Measurements from ENCODE around the gene UNC5C.

UNC5C gene

GRCh38 chr4:95317085-95317793 is 231.5 kb downstream of the UNC5C start:
- no peak for DNase-seq

DNA sequence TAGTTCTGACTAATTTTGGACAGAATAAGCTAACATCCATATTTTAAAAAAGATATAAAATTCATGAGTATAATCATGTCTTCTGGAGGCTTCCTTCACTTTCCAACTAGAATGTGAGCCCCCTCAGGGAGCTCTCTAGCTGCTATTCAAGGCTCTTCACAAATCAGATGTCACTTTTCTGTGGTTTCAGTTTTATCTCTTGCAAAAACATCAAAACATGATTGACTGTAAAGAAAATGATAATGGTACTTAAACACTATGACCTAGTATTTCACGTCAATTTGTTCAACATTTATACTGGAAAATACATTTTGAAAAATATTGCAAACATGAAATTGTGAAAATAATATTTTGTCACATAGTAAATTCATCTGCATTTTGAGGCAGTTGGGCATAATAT is 234.2 kb downstream of the UNC5C start:
- DNase-seq = no peak

GRCh38 chr4:95304898-95305297 is 243.9 kb downstream of the UNC5C start:
- DNase-seq = no peak

DNA sequence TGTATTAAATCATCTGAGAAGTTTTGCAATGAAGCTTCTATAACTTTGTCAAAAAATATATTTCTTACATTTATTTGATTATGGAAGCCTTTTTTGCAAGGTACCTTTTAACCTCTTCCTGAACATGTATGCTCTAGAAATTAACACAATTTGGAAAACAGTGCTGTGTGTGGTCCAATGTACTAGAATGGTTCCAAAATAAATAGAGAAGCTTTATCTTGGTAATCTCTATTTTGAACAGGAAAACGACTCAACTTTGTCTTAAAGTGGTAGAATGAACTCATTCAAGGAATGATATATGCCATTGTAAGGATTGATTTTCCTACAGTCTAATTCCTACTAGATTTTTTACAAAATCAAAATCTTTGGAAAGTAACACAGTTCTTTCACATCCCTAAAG is 248.5 kb downstream of the UNC5C start:
- no peak for DNase-seq

DNA sequence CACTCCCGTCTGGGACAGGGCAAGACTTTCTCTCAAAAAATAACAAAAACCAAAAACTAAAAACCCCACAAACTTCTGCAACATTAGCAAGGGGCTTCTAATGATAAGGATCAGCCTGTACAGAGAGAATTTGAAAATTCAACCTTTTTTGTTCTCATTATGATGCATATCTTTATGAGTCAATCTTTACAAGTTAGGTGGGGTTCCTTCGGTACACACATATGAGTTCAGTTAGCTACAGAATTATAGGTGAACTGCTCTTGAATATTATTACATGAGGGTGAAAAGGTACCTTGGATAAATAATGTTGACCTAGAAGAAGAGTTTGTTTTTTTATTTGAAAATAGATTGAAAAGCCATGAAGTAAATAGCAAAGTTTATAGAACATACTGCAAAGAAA is 252.7 kb downstream of the UNC5C start:
- DNase-seq = no peak

- no peak for DNase-seq
Measured at GRCh38 chr4:95295157-95295556, 253.6 kb downstream of the UNC5C start.

DNA sequence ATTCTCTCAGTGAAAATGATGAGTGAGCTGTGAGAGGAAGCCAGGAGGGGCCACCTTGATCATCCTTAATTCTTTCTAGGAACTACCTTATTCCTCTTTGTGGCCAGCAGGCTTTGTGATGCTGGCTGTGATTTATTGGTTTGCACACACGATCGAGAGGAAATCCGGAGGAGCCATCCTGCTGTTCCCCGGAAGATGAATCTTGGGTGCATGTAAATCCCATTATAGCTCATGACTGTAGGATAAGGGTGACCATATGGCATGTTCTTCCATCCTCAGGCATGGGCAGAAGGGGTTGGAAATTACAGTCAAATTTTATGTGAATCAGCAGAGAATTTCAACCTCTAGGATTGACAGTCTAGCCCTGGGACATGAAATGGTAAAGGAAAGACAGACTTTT is 254.5 kb downstream of the UNC5C start:
- no peak for DNase-seq

GRCh38 chr4:95293014-95293413 is 255.8 kb downstream of the UNC5C start:
- DNase-seq = no peak

DNA sequence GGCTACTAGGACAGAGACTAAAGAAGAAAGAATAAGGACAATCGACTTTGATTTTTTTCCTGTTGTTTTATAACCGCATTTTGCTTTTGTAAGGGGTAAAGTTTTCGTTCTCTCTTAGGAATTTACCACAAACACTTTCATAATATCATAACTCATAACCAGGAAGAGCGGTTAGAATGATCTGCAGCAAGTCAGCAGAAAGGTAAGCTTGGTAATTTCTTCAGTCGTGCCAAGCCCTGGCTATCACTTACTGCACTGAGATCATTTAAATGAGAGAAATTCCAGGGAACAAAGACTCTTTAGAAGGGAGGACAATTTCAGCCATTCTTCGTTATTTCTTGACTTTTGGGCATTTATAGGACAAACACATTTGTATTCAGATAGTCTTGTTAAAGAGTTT is 258.1 kb downstream of the UNC5C start:
- DNase-seq = no peak

GRCh38 chr4:95289028-95289634 is 259.6 kb downstream of the UNC5C start:
- no peak for DNase-seq

GRCh38 chr4:95288552-95288951 is 260.2 kb downstream of the UNC5C start:
- DNase-seq = no peak

DNA sequence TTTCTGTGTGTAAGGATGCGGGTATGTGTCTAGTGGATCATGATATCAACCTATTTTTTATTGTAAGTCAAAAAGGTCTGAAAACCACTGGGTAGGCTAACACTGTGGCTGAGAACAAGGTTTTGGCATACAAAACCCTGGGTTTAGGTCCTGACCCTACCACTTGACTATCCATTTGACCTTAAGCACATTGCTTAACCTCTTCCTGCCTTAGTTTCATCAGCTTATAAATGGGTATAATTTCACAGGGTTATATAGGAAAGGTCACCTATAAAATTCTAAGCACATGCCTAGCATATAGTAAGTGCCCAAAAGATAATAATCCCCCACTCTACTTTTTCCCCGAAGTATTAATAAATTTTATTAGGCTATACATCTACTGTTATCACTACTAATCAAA is 263.0 kb downstream of the UNC5C start:
- no peak for DNase-seq

DNA sequence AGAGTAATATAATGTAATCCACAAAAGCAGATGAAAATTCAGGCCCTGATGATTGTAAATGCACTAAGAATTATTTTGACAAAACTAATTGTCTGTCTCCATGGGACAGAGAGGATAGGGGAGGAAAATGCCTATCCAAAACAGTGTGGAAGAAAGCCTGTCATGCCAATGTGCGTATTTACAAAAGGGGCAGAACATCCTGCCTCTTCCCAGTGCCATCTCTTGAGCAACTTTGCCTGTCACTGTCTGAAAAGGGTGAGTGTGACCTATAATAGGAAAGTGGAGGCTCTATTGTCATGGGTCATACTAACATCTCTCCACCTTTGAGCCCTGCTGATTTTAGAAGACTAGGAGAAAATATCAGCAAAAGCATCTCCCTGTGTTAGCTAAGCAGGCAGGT is 264.1 kb downstream of the UNC5C start:
- no peak for DNase-seq

GRCh38 chr4:95283320-95283719 is 265.5 kb downstream of the UNC5C start:
- no peak for DNase-seq

DNA sequence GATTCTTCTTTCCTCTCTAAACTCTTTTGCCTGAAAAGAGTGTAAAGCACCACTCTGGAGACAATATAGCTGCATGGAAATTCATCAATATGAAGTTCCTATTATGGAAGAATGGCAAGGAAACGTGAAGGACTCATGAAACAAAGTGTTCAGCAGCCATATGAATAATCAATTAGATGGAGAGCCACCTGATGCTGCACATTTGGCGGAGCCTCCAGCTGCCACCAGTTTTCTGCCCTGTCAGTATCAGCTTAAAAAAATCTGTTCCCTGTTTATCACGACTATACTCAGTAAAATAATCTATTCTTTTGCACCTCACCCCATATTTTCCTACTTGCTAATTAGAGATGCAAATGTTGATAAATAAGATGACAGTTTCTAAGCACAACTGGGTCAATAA is 276.0 kb downstream of the UNC5C start:
- no peak for DNase-seq

DNA sequence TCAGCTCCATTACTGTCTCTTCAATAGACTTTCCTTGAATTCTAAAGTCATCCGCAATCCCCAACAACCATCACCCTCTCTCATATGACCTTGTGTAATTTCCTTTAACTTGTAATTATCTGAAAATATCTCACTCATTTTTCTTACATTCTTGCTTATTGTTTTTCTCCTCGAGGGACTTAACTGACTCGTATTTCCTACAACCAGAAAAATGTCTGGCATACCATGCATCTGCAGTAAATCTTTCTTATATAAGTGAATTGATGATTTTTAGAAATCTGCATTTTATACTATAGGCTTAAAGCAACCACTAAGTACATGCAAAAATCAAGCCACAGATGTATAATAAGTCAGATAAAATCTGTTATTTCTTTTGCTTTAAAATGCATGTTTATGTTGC is 276.7 kb downstream of the UNC5C start:
- no peak for DNase-seq

- DNase-seq = no peak
Measured at GRCh38 chr4:95268819-95269565, 279.8 kb downstream of the UNC5C start.

GRCh38 chr4:95267081-95267480 is 281.7 kb downstream of the UNC5C start:
- DNase-seq = no peak

DNA sequence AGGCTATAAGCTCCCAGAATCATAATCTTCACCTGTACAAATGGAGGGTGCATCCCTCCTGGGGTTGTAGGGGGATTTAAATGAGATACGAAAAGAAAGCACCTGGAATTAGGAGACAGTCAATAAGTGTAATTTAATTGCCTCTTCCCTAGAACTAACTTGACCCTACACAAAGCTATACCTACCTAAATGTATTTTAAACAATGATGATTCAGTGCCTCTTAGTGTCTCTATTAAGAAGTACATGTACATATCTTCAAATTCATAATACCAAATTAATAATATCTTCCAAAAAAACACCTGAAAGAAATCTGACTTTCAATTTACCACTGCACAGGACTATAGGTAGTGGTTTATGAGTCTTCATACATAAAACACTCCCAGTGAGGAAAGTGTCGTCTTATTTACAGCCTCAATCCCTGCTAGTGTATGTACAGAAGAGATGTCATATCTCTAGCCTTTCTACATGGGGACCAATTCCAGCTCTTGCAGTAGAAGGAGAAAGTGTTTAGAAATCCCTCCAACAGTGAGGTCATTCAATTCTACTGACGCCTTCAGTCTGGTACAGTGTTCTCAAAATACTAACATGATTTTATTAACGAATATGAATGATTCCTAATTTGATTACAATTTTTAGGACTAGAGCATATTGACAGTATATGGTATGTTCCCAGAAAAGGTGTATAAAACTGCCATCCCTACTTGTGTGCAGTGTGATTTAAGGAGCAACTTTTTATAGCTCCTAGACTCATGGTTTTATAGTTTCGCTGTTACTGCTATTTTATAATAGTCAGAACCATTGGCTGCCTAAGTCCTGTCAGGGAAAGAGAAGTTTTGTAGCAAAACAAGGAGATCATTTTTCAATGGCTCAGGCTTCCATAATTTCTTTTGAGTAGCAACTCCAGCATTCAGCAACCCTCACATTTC is 282.7 kb downstream of the UNC5C start:
- no peak for DNase-seq

- DNase-seq = no peak
Measured at GRCh38 chr4:95264843-95265242, 283.9 kb downstream of the UNC5C start.

- no peak for DNase-seq
Measured at GRCh38 chr4:95263960-95264359, 284.8 kb downstream of the UNC5C start.

GRCh38 chr4:95263391-95263790 is 285.4 kb downstream of the UNC5C start:
- DNase-seq = no peak
